Central memory CD8-positive, alpha-beta T cell (primary cell): ENCODE results near the gene DOCK8.

ENCODE experiments used
- ATAC-seq: fragments of 150-1000 bp; cut with Tn5 transposase; replicated peaks from 2 replicates; pipeline ENCODE4 v1.10.0; 2022; ENCODE audit warnings: mild to moderate bottlenecking, moderate FRiP score, moderate number of reproducible peaks; ENCODE audit not compliant: poor library complexity, severe bottlenecking; ENCODE audit errors: extremely low read depth
- DNase-seq, 2 donors: peaks; one replicate each; pipeline ENCODE4 v3.0.0; 2021; ENCODE audit warnings: low spot score in 2 of 2
- H3K27ac Mint-ChIP-seq: one replicate; pipeline ENCODE4 v1.8.0; 2022; ENCODE audit warnings: low read depth, mild to moderate bottlenecking, moderate library complexity, mixed read lengths
- H3K27me3 Mint-ChIP-seq: one replicate; pipeline ENCODE4 v1.8.0; 2022; ENCODE audit warnings: mixed read lengths
- H3K36me3 Mint-ChIP-seq: one replicate; pipeline ENCODE4 v1.8.0; 2022; ENCODE audit warnings: mild to moderate bottlenecking, moderate library complexity, mixed read lengths; ENCODE audit not compliant: insufficient read depth
- H3K4me1 Mint-ChIP-seq: one replicate; pipeline ENCODE4 v1.8.0; 2022; ENCODE audit warnings: mixed read lengths
- H3K4me3 Mint-ChIP-seq: one replicate; pipeline ENCODE4 v1.8.0; 2022; ENCODE audit warnings: mild to moderate bottlenecking, moderate library complexity, mixed read lengths
- H3K9me3 Mint-ChIP-seq: one replicate; pipeline ENCODE4 v1.8.0; 2022; ENCODE audit warnings: mixed read lengths

Gene DOCK8

DNA sequence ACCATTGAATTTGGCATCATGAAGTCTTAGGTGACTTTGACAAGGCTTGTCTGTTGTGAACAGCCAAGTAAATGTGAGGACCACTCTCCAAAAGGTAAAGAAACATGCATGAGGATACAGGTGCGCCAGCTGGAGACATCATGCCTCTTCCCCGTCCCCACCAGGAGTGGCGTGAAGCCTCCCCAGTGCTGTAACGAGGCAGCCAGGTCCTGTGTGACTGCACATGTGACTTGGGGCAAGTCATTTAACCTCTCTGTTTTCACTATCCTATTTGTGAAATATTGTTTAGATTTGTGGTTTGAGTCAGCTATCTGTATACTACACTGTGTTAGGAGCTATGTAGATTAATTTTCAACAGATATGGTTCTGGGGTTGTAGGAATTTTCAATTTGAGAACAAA is 65.0 kb downstream of the DOCK8 start:
- ATAC-seq (no peak), DNase-seq (no peak)
- H3K36me3 Mint-ChIP-seq: peaks cover 19% of the 10 kb centered on the region
- H3K4me1 Mint-ChIP-seq: peaks cover 27% of the 10 kb centered on the region
- no peaks in the 10 kb centered on the region for H3K27me3 Mint-ChIP-seq
- no peak overlapping the region for H3K4me3 Mint-ChIP-seq
- peak overlapping the region; percentile 77 for H3K27ac Mint-ChIP-seq
- H3K9me3 Mint-ChIP-seq: no peaks in the 10 kb centered on the region

DNA sequence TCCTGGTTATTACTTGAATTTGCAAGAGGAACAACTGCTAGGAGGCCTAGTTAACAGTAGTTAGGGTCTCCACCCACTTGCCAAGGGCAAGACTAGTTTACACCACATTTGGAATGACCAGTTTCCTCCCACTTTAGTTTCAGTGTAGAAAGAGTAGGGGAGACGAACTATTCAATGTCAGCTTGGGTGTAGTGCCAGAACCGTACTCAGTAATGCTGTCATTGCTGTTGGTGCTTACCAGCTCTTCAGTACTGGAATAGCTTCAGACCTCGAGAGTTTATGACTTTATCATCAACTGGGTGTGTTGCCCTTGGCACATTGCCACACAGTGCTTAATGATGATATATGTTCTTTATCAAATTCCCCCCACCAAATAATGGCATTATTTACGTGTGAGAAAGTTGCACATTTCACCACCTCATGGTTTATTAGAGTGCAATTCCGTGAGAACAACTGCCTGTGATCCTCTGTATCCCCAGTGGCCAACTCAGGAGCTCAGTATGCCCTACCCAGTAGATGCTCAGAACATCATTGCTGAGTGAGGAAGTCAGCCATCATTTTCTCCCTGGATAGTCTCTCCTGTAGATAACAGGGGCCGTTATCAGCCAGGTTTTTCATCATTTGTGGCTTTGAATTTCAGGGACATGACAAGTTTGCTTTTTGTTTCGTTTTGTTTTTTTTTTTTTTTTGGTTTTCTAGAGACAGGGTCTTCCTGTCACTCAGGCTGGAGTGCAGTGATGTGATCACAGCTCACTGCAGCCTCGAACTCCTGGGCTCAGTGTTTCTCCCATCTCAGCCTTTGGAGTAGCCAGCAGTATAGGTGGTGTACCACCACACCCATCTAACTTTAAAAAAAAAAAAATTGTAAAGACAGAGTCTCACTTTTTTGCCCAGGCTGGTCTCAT is 67.3 kb downstream of the DOCK8 start:
- DNase-seq (peak in 1 of 2 donors; percentile 19), ATAC-seq (peak; percentile 70)
- Mint-ChIP-seq H3K4me3 (peak overlapping the region; percentile 72), H3K27ac (peak overlapping the region; percentile 82), H3K9me3 (no peaks in the 10 kb centered on the region), H3K36me3 (peaks cover 36% of the 10 kb centered on the region), H3K4me1 (peaks cover 38% of the 10 kb centered on the region), H3K27me3 (no peaks in the 10 kb centered on the region)

DNA sequence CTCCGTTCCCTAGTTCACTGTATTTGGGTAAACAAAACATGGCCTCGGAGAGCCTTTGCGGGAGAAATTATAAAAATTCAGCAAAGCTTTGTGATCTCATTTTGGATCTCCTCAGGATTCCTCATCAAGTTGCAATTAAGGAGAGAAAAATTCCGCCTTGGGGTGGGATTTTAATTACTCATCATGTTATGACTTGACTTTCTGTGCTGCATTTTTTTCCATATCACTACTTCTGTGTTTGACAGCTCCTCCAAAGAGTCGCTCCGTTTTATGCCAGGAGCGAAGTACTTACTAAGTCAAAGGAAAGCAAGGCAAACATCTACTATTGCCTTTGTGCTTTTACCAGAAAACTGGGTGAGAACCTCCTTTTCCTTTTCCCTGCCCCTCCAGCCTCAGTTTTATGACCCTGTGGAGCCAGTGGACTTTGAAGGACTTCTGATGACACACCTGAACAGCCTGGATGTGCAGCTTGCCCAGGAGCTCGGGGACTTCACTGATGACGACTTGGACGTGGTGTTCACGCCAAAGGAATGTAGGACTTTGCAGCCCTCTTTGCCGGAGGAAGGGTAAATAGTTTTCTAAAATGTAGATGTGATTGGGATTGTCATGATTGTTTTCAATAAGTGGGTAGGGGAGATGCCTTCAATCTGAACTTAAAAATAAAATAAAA is 71.5 kb downstream of the DOCK8 start:
- DNase-seq: no peak
- Mint-ChIP-seq H3K27me3 (no peaks in the 10 kb centered on the region), H3K36me3 (peaks cover 63% of the 10 kb centered on the region), H3K27ac (no peak overlapping the region), H3K9me3 (no peaks in the 10 kb centered on the region), H3K4me1 (peaks cover 50% of the 10 kb centered on the region), H3K4me3 (no peak overlapping the region)
- ATAC-seq: no peak

DNA sequence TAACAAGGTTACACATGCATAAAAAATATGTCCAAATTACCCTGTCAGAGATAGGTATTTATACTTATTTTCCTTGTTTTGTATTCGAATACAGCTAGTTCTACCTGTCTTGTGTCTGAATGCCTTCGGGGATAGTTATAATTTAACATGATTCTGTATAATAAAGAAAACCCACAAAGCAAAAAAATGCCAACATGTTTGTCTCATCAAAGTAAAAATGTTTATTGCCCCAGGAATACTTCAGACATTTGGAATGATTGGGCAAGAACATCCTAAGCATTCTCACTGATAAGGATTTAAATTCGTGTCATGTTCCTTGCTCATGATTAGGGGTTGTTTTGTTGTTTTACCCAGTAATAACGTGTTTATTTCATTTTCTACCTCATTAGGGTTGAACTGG is 74.5 kb downstream of the DOCK8 start:
- no peaks in the 10 kb centered on the region for H3K27me3 Mint-ChIP-seq
- no peak overlapping the region for H3K27ac Mint-ChIP-seq
- H3K36me3 Mint-ChIP-seq: peaks cover 76% of the 10 kb centered on the region
- no peak for DNase-seq
- ATAC-seq: no peak
- H3K9me3 Mint-ChIP-seq: no peaks in the 10 kb centered on the region
- no peak overlapping the region for H3K4me3 Mint-ChIP-seq
- H3K4me1 Mint-ChIP-seq: peaks cover 54% of the 10 kb centered on the region

DNA sequence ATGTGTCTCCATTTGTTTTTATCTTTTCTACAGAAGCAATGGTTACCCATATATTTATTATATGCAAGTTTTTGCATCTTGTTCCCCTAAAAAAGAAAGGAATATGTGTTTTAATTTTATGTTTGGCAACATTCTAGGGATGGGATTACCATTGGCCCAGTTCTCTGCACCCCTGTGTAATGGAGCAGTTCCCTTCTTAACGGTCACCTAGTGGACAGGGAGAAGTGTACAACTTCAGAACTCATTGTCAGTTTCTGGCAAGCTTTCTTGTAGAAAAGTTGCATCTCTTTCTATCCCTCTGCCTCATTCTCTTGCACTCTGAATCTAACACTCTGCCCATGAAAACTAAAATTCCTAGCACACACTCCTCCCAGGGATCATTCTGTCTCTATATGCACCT is 78.2 kb downstream of the DOCK8 start:
- H3K36me3 Mint-ChIP-seq: peaks cover 68% of the 10 kb centered on the region
- H3K4me1 Mint-ChIP-seq: peaks cover 51% of the 10 kb centered on the region
- no peaks in the 10 kb centered on the region for H3K9me3 Mint-ChIP-seq
- no peak for ATAC-seq
- H3K27ac Mint-ChIP-seq: no peak overlapping the region
- DNase-seq: no peak
- no peak overlapping the region for H3K4me3 Mint-ChIP-seq
- H3K27me3 Mint-ChIP-seq: no peaks in the 10 kb centered on the region

DNA sequence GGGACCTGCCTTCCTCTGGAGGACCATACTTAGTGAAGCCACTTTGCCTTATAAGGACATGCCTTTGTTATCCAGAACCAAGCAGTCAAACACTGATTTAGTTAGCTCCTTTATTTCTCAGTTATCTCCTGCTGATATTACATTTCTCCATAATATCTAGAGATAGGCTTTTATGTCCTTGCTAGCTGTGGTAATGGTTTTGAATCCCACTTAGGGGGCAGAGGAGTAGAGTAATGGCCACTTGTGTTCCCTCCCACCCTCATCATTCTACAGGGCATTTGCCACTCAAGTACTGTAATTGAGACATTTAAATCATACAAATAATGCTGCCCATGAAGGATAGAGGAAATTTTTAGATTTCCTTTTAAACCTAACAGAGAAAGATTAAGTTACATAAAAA is 80.9 kb downstream of the DOCK8 start:
- peaks cover 59% of the 10 kb centered on the region for H3K36me3 Mint-ChIP-seq
- ATAC-seq: no peak
- H3K9me3 Mint-ChIP-seq: no peaks in the 10 kb centered on the region
- no peak for DNase-seq
- no peaks in the 10 kb centered on the region for H3K27me3 Mint-ChIP-seq
- H3K4me3 Mint-ChIP-seq: no peak overlapping the region
- no peak overlapping the region for H3K27ac Mint-ChIP-seq
- H3K4me1 Mint-ChIP-seq: peaks cover 48% of the 10 kb centered on the region

DNA sequence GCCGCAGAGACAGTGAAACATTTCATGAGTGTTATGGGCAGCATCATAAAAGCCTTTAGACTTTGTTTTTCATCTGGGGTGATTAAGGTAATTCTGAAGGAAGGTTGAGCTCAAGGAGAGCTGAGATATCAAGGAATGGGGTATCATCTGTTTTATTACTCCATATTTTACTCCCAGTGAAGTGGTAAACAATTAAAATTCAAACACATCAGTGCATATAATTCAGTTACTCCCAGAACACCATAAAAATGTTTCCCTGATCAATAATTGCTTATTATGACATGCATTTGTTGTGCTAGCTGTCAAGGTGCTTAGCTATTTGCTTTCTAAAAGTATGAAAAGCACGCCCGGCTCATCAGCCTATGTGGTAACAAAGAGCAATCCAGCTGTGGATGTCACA is 81.7 kb downstream of the DOCK8 start:
- Mint-ChIP-seq H3K36me3 (peaks cover 61% of the 10 kb centered on the region), H3K27ac (peak overlapping the region; percentile 46), H3K9me3 (no peaks in the 10 kb centered on the region), H3K4me3 (no peak overlapping the region), H3K4me1 (peaks cover 48% of the 10 kb centered on the region), H3K27me3 (no peaks in the 10 kb centered on the region)
- ATAC-seq (no peak), DNase-seq (no peak)

DNA sequence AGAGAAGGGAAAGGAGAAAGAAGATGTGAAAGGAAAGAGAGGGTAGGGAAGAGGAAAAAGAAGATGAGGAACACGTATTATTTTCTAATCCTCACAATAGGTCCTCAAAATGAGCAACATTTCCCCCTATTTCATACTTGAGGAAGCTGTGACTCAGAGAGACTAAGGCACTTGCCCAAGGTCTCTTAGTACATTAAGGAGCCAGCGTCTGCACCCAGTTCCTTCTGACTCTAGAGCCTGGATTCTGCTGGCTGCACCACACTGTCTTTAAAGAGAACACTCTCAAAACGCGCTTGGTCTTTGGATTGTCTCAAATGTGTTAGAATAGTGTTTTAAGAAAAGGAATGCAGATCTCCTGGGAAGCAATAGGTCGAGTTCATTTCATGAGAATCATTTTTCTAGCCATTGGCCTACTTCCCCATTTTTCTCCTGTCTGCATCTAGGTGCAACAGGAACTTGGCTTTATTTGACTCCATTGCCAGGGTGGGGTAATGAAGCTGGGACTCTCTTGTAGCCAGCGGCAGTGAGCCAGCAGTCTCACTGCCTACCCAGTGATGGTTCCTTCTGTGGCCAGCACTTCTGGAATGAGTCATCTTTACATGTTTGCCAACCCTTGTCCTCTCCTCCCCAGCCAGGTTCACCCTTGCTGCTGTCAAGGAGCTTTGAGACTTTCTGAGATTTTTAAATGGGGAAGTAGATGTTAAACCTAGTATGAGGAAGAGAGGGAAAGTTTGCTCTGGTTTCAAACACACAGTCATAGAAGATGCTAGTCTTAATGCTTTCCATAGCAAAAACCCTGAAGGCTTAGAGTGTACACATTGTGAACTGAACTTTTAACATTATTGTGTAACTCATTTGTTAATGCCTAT is 82.7 kb downstream of the DOCK8 start:
- Mint-ChIP-seq H3K36me3 (peaks cover 59% of the 10 kb centered on the region), H3K4me1 (peaks cover 47% of the 10 kb centered on the region), H3K9me3 (no peaks in the 10 kb centered on the region), H3K4me3 (no peak overlapping the region), H3K27me3 (no peaks in the 10 kb centered on the region), H3K27ac (peak overlapping the region; percentile 53)
- ATAC-seq (peak; percentile 56), DNase-seq (no peak)

DNA sequence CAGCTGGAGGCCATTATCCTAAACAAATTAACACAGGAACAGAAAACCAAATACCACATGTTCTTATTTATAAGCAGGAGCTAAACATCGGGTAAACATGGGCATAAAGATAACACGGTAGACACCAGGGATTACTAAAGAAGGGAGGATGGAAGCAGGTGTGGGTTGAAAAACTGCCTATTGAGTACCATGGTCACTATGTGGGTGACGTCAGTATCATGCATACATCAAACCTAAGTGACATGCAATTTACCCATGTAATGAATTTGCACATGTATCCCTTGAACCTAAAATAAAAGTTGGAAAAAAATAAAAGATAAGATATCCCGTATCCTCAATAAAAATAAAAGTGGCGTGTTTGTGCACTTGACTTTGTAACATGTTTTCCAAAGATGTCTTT is 88.8 kb downstream of the DOCK8 start:
- Mint-ChIP-seq H3K9me3 (no peaks in the 10 kb centered on the region), H3K27me3 (no peaks in the 10 kb centered on the region), H3K4me1 (peaks cover 5% of the 10 kb centered on the region), H3K36me3 (peaks cover 63% of the 10 kb centered on the region), H3K27ac (no peak overlapping the region), H3K4me3 (no peak overlapping the region)
- DNase-seq: no peak
- no peak for ATAC-seq

DNA sequence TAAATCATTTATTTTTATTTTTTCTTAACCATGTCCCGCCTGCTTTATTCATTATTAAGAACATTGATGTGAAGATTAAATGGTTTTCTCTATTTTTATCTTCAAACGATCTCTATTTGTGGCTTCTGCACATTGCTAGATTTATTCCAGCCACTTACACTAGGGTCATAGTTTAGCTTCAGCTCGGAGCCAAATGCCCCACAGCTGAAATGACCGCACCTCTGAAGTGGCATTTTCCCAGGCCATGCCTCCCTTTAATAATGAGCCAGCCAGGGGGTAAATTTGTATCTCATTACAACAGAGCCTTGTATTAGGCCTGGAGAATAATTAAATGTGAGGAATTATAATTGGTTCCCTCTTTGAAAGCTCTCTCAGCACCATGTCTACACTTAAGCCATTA is 89.4 kb downstream of the DOCK8 start:
- no peak overlapping the region for H3K4me3 Mint-ChIP-seq
- H3K27ac Mint-ChIP-seq: no peak overlapping the region
- H3K9me3 Mint-ChIP-seq: no peaks in the 10 kb centered on the region
- ATAC-seq (no peak), DNase-seq (no peak)
- H3K36me3 Mint-ChIP-seq: peaks cover 67% of the 10 kb centered on the region
- no peaks in the 10 kb centered on the region for H3K27me3 Mint-ChIP-seq
- H3K4me1 Mint-ChIP-seq: peaks cover 5% of the 10 kb centered on the region

DNA sequence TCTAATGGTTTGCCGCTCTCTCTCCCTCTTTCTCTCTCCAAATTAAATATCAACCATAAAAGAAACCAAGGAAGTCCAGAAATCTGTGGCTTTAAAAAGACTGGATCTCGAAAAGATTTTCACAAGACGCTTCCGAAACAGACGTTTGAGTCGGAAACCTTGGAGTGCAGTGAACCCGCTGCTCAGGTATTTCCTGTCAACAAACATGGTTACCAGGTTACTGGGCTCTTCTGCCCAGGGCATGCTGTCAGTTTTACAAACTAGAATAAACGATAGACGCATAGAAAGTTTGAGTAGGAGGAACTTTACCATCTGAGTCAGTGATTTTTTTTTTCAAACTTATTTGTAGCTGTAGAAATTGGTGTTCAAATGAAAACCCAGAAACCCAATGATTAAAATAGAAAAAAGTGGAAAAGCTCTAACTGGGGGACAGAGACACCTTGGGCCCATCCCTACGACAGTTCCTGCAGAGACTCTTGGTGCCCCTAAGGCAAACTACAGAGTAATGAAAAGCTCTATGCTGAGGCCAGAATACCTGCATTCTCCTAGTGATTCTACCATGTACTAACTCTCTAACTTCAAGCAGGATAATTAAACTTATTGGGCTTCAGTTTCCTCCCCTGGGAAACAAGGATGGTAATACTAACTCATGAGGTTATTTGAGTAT is 90.0 kb downstream of the DOCK8 start:
- Mint-ChIP-seq H3K36me3 (peaks cover 64% of the 10 kb centered on the region), H3K9me3 (no peaks in the 10 kb centered on the region), H3K4me1 (peaks cover 5% of the 10 kb centered on the region), H3K4me3 (no peak overlapping the region), H3K27ac (no peak overlapping the region), H3K27me3 (no peaks in the 10 kb centered on the region)
- ATAC-seq (no peak), DNase-seq (no peak)

DNA sequence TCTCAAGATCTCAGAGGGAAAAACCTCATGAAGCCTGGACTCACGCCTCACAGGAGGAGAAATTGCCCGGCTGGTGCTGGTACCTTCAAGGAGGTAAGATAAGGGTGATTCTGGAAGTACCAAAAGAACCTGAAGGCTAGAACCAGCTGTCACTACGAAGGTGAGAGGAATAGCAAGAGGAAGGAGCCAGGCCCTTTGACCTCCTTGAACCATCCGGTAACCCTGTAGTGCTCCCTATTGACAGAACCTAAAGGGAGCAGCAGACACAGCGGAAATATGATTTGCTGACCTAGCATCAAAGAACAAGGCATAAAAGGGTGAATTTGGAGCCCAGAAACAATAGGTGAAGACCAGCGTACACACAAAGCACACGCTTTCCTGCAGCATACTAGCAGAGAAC is 92.2 kb downstream of the DOCK8 start:
- ATAC-seq: peak; percentile 43

More for the DNA sequence above, 92.2 kb downstream of the DOCK8 start:
- DNase-seq: peak in 1 of 2 donors; percentile 27
- H3K4me1 Mint-ChIP-seq: no peaks in the 10 kb centered on the region
- H3K4me3 Mint-ChIP-seq: no peak overlapping the region
- peaks cover 50% of the 10 kb centered on the region for H3K36me3 Mint-ChIP-seq
- H3K27ac Mint-ChIP-seq: no peak overlapping the region
- H3K9me3 Mint-ChIP-seq: no peaks in the 10 kb centered on the region
- H3K27me3 Mint-ChIP-seq: no peaks in the 10 kb centered on the region
